GM08714 (cell line): ENCODE measurements around the gene TAP2.

Source experiments
- H3K4me3 ChIP-seq: fragments of 200-500 bp; sonication (Bioruptor generic); 2 replicates; pipeline ENCODE4 v1.5.1; 2014; ENCODE audit warnings: mild to moderate bottlenecking, low read length, inconsistent platforms
- ZNF274 ChIP-seq: IDR thresholded peaks from 2 replicates; pipeline ENCODE4 v1.6.1; 2012; ENCODE audit warnings: mild to moderate bottlenecking, low read depth, low read length

Gene TAP2

DNA sequence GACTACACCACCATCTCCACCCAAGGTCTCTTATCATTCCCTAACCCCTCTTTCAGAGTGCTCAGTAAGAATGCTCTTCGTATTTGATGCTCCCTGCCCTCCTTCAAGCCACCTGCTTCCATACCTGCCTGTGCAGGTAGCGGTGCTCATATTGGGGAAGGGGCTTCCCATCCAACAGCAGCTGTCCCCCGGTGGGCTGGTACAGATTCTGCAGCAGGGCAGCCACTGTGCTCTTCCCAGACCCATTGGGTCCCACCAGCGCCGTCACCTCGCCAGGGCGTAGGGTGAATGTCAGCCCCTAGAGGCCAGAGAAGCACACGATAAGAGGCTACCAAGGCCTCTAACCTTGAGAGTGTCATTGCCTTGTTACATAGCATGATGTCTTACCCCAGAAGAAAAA, 9.3 kb upstream of the TAP2 start:
- no peak for TF ChIP-seq ZNF274
- no peak overlapping the region for H3K4me3 ChIP-seq

GRCh38 chr6:32847004-32847403, 8.5 kb upstream of the TAP2 start:
- TF ChIP-seq ZNF274: no peak
- H3K4me3 ChIP-seq: no peak overlapping the region; the same call in 1 of the 2 replicates

DNA sequence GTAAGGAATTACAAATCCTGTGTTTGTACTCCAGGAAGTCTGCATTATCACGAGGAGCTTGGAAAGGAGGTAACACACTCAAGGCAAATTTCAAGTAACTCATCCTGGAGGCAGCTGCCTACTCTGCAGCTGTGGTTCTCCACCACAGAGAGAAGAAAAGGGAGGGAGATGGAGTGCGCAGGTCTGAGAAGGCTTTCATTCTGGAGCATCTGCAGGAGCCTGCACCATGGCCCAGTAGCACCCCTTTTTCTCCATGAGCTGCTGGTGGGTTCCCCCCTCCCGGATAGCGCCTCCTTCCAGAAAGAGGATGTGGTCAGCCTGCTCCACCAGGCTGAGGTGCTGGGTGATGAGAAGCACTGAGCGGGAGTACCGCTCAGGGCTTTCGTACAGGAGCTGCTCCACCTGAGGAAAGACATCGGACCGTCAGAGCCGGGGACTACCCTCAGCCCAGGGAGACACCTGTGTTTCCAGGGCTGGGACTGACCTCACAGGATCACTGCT, 6.9 kb upstream of the TAP2 start:
- peak overlapping the region; percentile 71 for H3K4me3 ChIP-seq
- TF ChIP-seq ZNF274: no peak

GRCh38 chr6:32844839-32845383, 6.4 kb upstream of the TAP2 start:
- no peak for TF ChIP-seq ZNF274
- peak overlapping the region; percentile 71 for H3K4me3 ChIP-seq

GRCh38 chr6:32843979-32844838, 5.7 kb upstream of the TAP2 start, which contains the start of gene PSMB8:
TSS of gene PSMB8 (minus strand) at chr6:32844047. CDS start at chr6:32843996, 51 bp downstream.
- peak within 1 kb of the TSS; percentile 71 for H3K4me3 ChIP-seq
- no peak for TF ChIP-seq ZNF274

DNA sequence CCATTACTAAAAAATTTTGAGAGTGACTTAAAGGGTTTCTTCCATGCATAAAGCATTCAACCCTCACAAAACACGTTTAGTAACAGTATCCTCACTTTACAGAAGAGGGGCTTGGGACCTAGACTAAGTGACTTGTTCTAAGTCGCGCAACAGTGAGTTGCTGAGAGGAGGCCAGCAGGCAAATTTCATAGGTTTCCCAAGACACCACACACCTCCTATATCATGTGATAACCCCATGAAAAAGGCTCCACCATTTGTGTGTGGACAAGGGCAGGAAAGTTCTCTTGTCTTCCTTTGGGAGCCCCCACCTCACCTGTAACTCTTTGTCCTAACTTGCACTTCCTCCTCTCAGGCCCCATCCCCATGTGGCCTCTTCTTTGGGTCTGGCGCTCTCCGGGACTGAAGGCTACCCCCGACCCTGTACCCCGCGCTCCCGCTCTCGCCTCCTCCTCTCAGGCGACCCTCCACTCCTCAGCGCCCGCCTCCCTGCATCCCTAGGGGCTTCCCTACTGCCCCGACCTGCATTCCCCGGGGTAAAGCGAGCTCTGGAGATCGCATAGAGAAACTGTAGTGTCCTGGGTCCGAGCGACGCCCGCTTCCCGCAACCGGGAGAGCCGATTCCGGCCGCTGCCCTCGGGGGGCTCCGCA, 4.9 kb upstream of the TAP2 start:
- peak overlapping the region; percentile 71 for H3K4me3 ChIP-seq
- TF ChIP-seq ZNF274: no peak

- H3K4me3 ChIP-seq: peak overlapping the region; percentile 71
Measured at GRCh38 chr6:32842690-32843089, 4.2 kb upstream of the TAP2 start.

DNA sequence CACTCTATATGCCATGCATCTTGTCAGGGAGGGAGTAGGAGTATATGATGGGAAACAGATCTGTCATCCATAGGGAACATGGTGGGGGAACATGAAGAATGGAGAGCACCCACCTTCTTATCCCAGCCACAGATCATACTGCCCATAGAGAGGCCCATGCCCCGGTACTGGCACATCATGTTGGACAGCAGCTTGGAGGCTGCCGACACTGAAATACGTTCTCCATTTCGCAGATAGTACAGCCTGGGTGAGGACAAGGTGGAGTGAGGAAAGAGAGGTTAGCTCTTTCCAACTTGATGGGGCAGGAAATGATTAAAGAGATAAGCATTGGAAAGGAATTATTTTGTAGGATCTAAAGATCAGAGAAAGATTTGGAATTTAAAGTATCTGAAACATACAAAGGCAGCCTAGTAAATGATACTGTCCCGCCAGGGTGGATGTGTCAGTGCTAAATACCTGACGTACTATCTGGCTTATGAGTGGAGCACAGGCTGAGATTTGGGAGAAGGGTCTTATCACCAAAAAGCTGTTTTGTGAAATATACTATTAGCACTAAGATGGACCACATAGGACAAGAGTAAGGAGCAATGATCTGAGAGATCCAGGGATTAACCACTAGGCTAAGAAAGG, 3.6 kb upstream of the TAP2 start:
- TF ChIP-seq ZNF274: no peak

More at GRCh38 chr6:32842690-32843089, 4.2 kb upstream of the TAP2 start:
- no peak for TF ChIP-seq ZNF274

GRCh38 chr6:32840604-32841246, 2.2 kb upstream of the TAP2 start:
- no peak overlapping the region; the same call in 1 of the 2 replicates for H3K4me3 ChIP-seq
- no peak for TF ChIP-seq ZNF274

More for the DNA sequence above, 3.6 kb upstream of the TAP2 start:
- H3K4me3 ChIP-seq: peak overlapping the region; percentile 71; the same call in 1 of the 2 replicates

DNA sequence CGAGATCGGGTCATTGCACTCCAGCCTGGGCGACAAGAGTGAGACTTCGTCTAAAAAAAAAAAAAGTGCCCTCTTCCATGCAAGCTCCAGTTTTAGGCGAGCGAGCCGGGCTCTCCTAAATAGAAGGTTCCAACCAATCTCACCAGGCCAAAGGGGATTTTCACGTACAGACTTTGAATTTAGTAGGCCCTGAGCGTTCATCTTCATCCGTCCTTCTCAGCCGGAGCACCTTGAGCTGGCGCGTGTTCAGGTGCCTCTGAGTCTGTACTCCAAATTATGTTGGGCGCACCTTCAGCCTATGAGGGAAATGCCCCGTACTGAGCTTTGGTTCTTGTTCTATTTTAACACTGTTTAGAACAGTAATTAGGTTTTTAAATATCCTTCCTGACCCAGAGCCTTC, 817 bp upstream of the TAP2 start:
- TF ChIP-seq ZNF274: no peak
- H3K4me3 ChIP-seq: no peak overlapping the region

DNA sequence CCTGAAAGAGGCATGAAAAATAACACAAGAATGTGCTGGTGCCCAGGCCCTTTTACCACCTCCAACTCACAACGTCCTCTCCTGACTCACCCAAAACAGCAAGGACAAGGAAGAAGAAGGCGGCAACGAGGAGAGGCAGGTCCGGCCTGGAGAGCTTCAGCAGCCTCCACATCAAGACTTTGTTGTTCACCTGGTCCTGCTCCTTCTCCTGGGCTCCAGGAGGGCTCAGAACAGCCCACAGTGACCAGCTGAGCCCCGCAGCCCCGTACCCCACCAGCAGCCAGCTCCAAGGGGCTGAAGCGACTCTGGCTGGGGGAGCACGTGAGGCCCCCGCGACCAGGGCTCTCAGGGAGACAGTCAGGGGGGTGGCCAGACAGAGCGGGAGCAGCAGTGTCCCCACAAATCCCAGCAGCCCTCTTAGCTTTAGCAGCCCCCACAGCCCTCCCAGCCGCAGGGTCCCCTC, 857 bp downstream of the TAP2 start:
- TF ChIP-seq ZNF274: no peak

DNA sequence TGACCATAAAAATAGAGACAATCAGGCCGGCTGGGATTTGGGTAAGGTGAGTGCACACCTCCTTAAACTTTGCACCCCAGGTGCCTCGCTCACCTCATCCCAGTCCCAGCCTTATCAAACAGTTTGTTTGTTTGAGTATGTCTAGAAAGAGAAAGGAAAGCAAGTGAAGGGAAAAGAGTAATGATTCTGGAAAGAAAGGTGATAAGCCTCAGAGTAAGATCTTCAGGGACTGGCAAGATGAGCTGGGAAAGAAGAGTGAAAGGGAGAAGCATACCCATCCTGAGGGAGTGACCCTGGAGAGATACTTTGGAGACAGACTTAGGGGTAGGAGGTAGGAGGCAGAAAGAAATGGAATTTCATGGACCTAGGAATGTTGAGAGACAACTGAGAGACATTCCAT, 1.7 kb downstream of the TAP2 start:
- peak overlapping the region; percentile 81; the same call in 1 of the 2 replicates for H3K4me3 ChIP-seq
- TF ChIP-seq ZNF274: no peak

More for the DNA sequence above, 857 bp downstream of the TAP2 start:
- H3K4me3 ChIP-seq: peak overlapping the region; percentile 81

- H3K4me3 ChIP-seq: no peak overlapping the region
- no peak for TF ChIP-seq ZNF274
Measured at GRCh38 chr6:32835167-32835893, 3.2 kb downstream of the TAP2 start.
